OCI-LY3 (cell line): ENCODE data around the gene TEC.

Source experiments
- EZH2phosphoT487 ChIP-seq: fragments of 200-600 bp; shearing (Covaris generic); IDR thresholded peaks from 2 replicates; pipeline ENCODE4 v1.6.1; 2018; ENCODE audit warnings: antibody characterized with exemption, mixed run types, low read depth
- TF ChIP-seq, protein P1 (sequence below): fragments of 200-600, 300-600 bp; sonication (generic); IDR thresholded peaks from 2 replicates; pipeline ENCODE4 v1.5.1; 2014; ENCODE audit warnings: antibody characterized with exemption, low read length, low read depth

GRCh38 chr4:48241731-48242130 is 27.9 kb downstream of the TEC start:
- TF ChIP-seq, protein P1, sequence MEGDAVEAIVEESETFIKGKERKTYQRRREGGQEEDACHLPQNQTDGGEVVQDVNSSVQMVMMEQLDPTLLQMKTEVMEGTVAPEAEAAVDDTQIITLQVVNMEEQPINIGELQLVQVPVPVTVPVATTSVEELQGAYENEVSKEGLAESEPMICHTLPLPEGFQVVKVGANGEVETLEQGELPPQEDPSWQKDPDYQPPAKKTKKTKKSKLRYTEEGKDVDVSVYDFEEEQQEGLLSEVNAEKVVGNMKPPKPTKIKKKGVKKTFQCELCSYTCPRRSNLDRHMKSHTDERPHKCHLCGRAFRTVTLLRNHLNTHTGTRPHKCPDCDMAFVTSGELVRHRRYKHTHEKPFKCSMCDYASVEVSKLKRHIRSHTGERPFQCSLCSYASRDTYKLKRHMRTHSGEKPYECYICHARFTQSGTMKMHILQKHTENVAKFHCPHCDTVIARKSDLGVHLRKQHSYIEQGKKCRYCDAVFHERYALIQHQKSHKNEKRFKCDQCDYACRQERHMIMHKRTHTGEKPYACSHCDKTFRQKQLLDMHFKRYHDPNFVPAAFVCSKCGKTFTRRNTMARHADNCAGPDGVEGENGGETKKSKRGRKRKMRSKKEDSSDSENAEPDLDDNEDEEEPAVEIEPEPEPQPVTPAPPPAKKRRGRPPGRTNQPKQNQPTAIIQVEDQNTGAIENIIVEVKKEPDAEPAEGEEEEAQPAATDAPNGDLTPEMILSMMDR = no peak
- no peak for TF ChIP-seq EZH2phosphoT487
